Stimulated activated CD4-positive, alpha-beta T cell treated with anti-CD3 and anti-CD28 coated beads, TNF-alpha, amount 100 ng/mL, for 48 hours (primary cell): ENCODE measurements around the gene GRIP1.

ENCODE experiments used
- DNase-seq, 3 donors: peaks; one replicate each; pipeline ENCODE4 v3.0.0-alpha.2; 2020; ENCODE audit warnings: low read depth in 3 of 3

The GRIP1 gene

DNA sequence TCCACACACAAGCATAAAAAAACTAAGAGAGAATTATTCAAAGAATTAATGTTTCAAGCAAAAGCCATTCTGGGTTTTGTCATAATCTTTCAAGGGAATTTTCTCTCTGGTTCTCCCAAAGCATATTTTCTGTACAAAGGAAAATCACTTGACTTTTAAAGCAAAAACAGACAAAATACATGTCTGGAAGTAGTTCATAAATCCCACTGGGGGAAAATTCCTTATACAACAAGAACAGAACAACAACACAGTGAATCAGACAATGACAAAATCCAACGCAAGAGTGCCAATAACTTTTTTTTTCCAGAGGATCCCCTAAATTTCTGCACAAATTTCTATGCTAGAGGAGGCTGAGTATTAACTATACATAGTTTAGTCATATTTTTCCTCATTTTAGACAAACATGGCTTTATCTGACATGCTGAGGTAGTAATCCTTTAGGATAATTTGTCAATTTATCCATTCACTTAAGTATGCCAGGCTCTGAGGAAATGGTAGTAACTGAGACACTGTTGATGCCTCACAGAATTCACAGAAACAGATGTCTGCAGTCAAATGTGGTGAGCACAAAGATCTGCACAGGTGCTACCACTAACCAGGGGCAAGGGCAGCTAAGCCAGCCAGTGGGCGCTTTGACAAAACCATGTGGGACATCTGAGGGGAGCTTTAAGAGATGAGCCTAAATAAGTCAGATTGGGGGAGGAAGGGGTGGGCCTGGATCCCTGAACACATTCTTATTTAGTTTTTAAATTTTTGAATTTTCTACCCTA lies 38.0 kb downstream of the GRIP1 start:
- no peak for DNase-seq

DNA sequence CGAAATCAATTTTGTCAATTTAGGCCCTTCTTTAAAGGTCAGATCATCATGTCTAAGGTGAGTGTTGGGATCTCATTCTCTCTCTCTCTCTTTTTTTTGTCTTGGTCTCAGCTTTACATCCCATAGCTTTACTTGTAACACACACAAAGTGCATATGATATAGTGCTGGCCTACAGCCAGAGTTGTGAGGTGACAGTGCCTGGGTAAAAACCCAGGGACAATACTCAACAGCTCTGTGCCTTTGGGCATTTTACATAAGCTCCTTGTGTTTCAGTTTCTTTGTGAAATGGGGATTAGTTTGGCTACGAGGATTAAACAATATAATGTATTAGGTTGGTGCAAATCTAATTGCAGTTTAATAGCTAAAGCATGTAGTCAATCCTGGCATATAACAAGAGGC lies 40.2 kb downstream of the GRIP1 start:
- DNase-seq = no peak

DNA sequence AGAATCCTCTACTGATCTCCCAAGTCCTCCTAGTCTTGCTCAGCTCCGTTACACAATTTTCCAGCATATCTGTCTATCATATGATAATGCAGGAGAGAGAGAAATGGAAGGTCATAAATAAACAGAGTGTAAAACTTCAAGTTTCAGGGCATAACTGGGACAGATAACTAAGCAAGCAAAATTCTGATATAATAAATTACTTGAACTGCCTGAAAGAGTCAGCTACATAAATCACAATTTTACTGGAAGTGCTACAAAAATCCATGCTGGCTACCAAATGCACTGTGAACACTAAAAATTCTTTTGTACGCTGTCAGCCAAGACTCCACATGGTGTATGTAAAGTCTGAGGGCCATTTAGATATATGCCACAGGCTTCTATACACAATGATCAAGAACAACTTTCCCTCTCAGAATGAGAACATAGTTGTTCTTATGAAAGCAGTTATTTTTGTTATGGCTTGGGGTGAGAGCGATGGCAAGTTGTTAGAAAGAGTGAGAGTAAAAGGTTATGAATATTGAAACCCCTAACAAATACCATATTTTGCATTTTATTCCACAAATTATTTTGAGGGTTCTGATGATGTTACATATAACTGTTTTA lies 41.1 kb downstream of the GRIP1 start:
- no peak for DNase-seq

DNA sequence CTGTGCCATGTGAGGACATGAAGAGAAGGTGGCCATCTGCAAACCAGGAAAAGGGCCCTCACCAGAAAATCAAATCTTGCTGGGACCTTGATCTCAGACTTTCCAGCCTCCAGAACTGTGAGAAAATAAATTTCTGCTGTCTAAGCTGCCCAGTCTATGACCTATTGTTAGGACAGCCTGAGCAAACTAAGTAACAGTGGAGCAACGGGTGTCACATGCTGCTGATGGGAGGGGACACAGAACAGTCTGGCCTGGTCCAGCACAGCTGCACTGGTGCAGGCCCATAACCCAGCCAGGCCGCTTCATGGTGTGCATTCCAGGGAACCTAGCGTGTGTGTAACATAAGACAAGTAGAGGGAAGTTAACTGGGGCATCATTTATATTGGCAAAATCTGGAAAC lies 42.1 kb downstream of the GRIP1 start:
- no peak for DNase-seq

DNA sequence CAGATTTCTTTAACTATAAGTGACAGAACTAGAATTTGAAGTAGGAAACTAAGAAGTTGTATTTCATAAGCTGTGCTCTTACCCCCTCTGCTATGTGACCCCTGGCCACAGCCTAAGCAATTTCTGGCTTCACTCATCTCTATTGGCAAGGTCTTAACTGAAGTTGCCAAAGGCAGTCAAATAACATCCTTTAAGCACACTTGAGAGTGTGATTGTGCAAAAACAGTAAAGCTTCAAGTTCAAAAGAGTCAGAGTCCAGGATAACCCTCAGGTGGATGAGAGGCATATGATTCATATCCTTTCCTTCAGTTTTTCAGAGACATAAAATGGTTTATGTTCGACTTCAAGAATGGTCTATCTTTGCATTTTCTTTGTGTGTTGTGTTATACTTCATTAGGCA lies 45.2 kb downstream of the GRIP1 start:
- DNase-seq = no peak

DNA sequence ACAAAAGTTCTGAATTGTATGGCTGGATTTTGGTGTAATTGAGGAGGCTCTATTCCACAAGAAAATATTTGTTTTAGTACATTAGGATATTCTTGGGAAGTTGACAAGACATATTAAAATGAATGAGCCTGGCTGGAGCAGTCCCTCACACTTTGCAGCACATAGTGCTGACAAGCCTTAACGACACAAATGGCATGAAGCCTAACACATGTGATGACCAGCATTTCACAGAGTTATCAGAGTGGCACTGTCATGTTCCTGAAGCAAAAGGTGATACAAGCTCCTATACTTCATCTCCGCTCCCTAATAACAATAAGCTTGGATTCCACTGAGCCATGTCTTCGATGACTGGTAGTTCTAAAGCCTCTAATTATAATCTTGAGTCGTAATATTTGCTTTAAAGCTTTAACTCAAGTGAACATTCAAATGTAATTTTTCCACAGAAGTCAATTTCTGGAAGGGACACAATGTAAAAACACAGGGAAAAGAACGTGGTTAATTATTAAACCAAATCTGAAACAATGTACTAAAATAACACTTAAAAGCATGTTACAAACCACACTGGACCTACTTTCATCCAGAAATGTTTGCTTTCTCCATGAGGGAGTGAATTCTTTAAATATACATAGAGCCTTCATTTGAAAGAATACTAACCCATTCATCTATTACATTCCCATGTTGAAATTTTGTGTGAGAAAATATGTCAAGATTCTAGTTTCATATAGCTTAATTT lies 49.6 kb downstream of the GRIP1 start:
- DNase-seq = no peak

DNA sequence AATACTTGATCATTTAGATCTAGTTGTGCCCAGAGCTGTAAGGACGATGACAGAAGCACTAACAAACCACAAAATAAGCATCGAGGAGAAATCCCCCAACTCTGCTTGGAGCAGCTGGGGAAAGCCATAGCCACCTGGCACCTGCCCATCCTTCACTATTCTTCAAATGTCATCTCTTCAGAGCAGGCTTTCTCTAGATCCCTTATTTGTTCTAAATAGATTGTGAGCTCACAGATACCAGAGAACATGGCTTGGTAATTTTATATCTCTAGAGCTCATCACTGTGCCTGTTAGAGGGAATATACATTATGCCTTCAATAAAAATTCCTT lies 50.9 kb downstream of the GRIP1 start:
- no peak for DNase-seq

DNA sequence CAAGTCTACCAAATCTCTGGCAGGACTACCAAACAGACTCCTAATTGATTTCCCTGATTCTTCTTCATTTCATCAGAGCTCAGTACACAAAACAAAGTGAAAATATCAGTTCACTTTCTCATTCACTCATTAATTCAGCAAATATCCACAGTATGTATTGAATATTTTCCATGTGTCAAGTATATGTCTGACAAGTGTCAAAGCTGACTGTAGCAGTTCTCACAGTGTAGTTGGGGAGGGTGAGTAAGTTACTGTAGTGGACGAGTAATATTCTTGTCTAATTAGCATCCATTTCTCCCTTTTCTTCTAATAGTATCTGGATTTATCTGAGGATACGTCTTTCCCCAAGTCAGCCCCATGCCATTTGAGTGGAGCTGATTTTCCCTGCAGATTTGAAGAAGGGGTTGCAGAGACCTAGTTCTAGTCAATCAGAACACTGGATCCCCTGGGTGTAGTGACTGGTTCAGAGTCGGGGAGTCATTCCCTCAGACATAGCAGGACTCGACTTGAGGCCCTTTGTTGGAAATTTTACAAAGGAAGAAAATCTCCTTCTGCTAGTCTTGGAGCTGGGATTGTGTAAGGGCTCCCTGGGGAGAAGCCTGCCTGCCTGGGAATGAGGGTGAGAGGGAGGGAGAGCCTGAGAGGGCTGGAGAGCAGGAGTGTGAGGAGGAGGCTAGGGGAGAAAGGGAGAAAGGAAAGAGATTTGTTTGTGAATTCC lies 51.4 kb downstream of the GRIP1 start:
- no peak for DNase-seq

DNA sequence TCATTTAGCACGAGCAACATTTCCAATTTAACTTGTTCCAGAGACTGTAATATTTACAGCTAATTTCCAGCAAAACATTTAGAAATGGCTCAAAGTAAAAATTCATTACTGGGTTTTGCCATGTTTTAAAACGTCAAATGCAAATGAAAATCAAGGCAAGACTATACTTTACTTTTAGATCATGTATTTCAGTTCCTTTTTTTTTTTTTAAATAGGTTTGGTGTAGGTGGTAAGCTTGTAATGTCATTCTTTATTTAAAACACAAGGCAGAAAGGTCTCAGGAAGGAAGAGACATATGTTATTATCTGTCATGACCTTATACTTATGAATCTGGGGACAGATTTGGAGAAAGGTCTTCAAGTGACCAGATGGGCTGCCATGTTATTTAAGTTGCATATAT lies 54.1 kb downstream of the GRIP1 start:
- no peak for DNase-seq

DNA sequence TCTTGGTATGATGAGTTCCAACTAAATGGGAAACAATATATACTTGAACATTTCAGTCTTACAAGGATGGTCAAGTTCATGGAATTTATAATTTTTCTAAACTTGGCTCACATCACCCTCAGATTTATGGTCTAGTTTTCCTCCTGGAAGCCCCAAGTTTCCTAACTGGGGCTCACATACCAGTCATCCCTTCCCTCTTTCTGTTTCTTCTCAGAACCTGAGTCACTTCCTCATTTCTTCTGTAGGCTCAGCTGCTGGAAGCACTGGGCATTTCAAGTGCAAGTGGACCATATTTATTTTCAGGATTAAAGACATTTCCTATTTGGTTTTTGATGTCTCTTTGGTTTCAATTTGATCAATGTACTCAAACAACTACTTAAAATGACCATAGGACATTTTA lies 55.4 kb downstream of the GRIP1 start:
- DNase-seq = no peak

DNA sequence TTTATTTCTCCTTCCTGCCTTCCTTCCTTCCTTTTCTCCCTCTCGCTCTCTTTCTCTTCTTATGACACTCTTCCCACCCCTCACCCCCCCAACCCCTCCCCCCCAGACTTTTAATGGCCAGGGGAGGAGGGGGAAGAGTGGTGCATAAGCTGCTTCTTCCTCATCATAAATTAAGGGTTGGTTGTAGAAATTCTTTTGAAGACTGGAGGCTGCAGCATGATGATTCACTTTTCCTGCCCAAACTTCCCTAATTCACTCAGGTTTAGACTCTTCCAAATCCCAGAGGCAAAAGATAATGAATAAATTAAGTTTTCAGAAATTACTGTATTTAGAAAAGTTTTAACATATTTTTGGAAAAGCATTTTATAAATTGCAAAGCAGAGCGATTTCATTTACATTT lies 58.2 kb downstream of the GRIP1 start:
- DNase-seq = no peak

DNA sequence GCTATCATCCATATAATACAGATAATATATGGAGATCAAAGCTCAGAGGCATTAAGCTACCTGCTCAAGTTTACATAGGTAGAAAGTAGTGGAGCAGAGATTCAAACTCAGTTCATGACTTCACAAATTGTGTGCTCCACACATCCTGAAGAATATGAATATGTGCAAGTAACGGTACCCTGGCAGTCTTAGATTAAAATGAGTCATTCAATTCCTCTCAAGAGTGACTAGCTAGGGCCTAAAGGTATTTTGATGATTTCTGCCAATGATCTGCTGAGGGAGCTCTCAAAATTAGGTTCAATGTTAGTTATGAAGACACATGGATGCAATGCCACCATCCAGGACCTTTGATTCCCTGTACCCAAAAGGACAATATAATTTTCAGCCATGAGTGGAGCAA lies 58.9 kb downstream of the GRIP1 start:
- no peak for DNase-seq

DNA sequence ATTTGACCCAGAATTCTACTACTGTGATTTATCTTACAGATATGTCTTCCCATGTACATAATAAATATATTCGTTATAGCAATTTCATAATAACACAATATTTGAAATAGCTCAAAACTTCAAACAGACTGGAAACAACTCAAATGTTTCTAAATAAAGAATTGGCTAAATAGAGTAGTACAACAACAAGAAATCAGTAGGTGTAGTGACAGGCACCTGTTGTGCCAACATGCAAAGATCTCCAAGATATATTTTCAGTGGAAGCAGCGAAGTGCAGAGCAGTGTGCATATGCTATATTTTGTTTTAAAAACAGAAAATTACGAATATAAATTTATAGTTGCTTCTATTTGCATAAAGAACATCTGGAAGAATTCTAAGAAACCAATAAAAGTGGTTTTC lies 60.9 kb downstream of the GRIP1 start:
- no peak for DNase-seq

DNA sequence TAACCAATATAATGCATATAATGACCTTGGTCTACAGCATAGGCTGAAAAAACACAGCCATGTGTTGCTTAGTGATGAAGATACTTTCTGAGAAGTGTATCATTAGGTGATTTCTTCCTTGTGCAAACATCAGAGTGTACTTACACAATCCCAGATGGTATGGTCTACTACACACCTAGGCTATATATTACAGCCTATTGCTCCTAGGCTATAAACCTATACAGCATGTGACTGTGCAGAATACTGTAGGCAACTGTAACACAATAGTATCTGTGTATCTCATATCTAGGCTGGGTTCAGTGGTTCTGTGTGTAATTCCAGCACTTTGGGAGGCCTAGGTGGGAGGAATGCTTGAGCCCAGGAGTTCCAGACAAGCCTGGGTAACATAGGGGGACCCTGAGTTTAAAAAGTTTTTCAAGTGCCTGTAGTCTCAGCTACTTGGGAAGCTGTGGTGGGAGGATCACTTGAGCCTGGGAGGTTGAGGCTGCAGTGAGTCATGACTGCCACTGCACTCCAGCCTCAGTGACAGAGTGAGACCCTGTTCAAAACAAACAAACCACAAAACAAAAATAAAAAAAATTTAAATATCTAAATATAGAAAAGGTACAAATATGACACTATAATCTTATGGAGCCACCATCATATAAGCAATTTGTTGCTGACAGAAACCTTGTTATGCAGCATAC lies 66.6 kb downstream of the GRIP1 start:
- no peak for DNase-seq

DNA sequence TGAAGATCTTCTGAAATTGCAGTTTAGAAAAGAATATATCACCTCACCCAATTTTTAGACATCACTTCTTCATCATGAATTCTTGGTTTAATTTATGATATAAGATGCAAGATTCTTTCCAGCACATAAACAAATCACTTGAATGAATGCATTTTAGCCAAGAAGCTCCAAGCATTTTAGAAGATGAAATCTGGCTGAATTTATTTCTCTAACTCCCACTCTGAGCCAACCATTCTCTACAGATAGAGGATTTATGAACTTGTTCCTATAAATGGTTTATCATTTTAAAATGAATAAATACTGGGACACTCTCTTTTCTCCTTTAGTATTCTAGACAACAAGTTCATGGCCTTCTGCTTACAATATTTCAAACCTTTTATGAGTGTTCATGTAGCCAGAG lies 71.7 kb downstream of the GRIP1 start:
- no peak for DNase-seq

DNA sequence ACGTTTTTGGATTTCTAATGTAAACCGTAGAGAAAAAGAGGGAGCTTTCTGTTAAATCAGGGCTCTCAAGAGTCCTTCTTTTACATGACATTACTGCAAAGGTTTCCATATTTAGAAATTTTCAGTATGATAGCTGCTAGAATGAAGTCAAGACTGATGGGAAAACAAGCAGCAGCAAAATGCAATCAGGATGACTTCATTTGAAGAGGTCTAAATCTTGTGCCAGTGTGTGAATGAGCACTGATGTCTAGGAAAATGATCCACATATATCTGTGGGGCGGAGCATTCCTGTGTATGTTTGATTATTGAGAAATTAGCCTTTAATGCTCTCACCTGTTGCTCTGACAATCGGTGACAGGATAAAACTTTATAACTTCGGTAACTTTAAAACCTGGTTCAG lies 73.6 kb downstream of the GRIP1 start:
- DNase-seq = no peak

DNA sequence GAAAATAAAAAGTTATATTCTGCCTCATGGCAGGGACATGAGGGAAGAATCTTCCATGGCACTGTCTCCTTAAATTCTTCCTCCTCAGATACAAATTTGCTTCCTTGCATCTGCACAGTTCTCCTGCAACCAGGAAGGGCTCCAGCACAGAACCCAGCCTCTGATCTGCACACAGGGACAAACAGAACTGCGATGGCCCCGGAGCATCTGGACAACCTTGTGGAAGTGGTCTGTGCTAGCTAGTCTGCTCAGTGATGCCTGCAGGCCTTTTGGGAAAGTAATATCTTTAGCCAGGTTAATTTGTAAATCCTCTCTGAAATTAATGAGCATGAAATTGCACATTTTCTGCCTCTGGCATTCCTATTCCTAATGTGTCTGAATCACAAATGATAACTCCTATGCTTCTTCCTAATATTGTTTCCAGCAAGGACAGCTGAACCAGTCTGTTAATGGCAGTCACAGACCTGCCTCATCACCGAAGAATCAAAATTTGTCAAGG lies 74.8 kb downstream of the GRIP1 start:
- no peak for DNase-seq

DNA sequence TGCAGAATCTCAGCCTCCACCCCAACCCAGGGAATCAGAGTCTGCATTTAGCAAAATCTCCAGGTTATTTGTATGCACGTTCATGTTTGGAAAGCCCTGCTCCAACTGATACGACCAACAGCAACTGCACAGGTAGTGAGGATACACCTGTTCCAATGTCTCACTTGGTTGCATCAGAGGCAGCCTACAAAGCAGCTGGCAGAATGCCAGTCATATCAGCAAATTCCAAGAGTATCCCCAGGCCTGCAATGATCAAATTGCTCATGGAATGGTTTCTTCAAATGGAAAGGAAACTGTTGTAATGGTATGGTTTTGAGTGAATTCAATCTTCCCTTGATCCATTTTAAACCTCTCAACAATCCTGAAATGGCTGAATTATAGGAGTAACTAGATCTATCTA lies 75.4 kb downstream of the GRIP1 start:
- DNase-seq = no peak

DNA sequence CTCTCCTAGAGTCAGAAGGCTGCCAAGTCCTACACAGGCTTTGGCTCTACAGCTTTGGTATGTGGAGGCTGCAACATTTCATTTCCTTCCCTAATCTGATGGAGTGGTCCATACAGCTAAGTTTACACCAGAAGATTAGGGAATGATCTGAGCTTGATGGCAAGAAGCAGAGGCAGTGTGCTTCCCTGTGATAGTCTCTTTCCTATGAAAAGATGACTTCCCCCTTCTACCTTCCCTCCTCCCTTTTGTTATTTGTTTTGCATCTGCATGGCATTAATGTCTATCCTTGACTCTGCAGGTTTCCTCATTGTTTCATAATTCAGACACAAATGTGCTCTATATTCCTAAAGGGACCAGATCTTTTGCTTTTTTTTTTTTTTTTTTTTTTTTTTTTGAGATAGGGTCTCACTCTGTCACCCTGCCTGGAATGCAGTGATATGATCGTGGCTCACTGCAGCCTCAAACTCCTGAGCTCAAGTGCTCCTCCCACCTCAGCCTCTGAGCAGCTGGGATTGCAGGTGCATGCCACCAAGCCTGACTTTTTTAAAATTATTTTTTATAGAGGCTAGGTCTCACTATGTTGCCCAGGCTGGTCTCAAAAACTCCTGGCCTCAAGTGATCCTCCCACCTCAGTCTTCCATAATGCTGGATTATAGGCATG lies 76.3 kb downstream of the GRIP1 start:
- no peak for DNase-seq

DNA sequence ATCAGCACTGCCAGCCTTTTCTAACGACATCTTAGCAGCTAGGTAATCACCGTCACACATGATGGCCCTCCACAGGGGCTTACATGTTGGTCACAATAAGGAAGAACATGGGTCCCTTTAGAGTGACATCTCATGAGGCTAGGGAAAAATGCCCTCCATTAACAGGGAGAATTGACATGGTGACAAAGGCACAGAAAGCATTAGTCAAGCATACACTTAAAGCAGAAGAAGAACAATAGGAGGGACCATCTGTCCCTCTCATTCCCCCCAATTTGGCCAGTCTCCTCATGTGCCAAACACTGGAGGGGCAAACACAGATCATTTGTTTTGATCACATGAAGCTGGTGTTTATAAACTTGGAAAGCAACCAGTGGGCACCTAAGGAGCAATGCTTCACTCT lies 78.0 kb downstream of the GRIP1 start:
- no peak for DNase-seq

DNA sequence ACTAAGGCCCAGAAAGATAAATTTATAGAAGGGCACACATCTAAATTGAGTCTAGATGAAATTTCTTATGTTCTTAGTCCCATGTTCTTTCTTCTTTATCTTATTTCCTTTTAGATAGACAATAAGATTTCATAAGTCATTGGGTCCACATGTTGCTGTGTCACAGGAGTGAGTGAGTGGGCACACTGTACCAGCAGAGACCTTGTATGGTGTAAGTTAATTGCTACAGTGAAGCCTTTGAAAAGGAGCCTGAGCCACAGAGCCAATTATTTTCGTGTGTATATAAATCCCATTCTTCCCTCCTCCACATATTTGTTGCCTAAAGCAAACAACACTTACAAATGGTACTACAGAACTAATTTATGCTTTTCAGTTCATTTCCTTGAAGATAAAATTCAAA lies 79.1 kb downstream of the GRIP1 start:
- DNase-seq = no peak
